Lower leg skin (tissue), 3 donors: Measurements from ENCODE around the gene FSD1.

Experiments
- POLR2A ChIP-seq, 2 donors: fragments of 450-650 bp; IDR thresholded peaks; one replicate each; pipeline ENCODE4 v1.6.1; 2016 to 2017; ENCODE audit warnings: antibody characterized with exemption in 2 of 2, mild to moderate bottlenecking in 1 of 2, moderate library complexity in 1 of 2
- TF ChIP-seq, protein P1 (sequence below), 3 donors: fragments of 450-650 bp; IDR thresholded peaks; one replicate each; pipeline ENCODE4 v1.5.1; 2016; ENCODE audit warnings: antibody characterized with exemption in 3 of 3, mild to moderate bottlenecking in 3 of 3, moderate library complexity in 2 of 3

DNA sequence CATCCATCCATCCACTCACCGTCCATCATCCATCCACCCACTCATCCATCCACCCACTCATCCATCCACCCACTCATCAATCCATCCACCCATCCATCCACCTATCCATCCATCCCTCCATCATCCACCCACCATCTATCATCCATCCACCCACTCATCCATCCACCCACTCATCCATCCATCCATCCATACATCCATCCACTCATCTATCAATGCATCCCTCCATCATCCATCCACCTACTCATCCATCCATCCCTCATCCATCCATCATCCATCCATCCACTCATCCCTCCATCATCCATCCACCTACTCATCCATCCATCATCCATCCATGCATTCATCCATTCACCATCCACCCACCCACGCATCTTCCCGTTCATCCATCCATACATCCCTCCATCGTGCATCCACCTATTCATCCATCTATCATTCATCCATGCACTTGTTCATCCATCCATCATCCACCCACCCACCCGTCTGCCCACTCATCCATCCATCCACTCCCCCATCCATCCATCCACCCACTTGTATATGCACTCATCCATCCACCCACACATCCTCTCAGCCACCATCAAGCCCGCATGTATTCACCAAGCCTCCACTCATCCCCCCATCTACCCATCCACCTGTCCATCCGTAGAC, 30.7 kb downstream of the FSD1 start:
- TF ChIP-seq, protein P1, sequence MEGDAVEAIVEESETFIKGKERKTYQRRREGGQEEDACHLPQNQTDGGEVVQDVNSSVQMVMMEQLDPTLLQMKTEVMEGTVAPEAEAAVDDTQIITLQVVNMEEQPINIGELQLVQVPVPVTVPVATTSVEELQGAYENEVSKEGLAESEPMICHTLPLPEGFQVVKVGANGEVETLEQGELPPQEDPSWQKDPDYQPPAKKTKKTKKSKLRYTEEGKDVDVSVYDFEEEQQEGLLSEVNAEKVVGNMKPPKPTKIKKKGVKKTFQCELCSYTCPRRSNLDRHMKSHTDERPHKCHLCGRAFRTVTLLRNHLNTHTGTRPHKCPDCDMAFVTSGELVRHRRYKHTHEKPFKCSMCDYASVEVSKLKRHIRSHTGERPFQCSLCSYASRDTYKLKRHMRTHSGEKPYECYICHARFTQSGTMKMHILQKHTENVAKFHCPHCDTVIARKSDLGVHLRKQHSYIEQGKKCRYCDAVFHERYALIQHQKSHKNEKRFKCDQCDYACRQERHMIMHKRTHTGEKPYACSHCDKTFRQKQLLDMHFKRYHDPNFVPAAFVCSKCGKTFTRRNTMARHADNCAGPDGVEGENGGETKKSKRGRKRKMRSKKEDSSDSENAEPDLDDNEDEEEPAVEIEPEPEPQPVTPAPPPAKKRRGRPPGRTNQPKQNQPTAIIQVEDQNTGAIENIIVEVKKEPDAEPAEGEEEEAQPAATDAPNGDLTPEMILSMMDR (IDR thresholded peaks at IDR 0.05) = no peak
- TF ChIP-seq POLR2A (IDR thresholded peaks at IDR 0.05) = no peak
